Fibroblast of skin of right quadriceps (primary cell): ENCODE results near the gene KIAA1614.

Experiments
- DNase-seq: peaks from one replicate; pipeline ENCODE4 v3.0.0-alpha.2; 2013

Gene KIAA1614

GRCh38 chr1:180927348-180927747 is 14.7 kb downstream of the KIAA1614 start:
- DNase-seq, result no peak

- DNase-seq, result no peak
Observed at GRCh38 chr1:180927841-180928240, 15.1 kb downstream of the KIAA1614 start.

GRCh38 chr1:180928331-180929230 is 15.9 kb downstream of the KIAA1614 start:
- no peak for DNase-seq

- no peak for DNase-seq
Observed at GRCh38 chr1:180929389-180929788, 16.7 kb downstream of the KIAA1614 start.

GRCh38 chr1:180930687-180931086 is 18.0 kb downstream of the KIAA1614 start:
- DNase-seq, result no peak

- DNase-seq, result no peak
Observed at GRCh38 chr1:180931529-180931928, 18.8 kb downstream of the KIAA1614 start.

GRCh38 chr1:180932378-180932777 is 19.7 kb downstream of the KIAA1614 start:
- no peak for DNase-seq

GRCh38 chr1:180933141-180933540 is 20.4 kb downstream of the KIAA1614 start:
- no peak for DNase-seq

GRCh38 chr1:180934563-180934962 is 21.9 kb downstream of the KIAA1614 start:
- no peak for DNase-seq

- DNase-seq, result no peak
Observed at GRCh38 chr1:180935326-180936109, 22.8 kb downstream of the KIAA1614 start.

- no peak for DNase-seq
Observed at GRCh38 chr1:180936110-180937011, 23.7 kb downstream of the KIAA1614 start.

GRCh38 chr1:180937012-180937372 is 24.3 kb downstream of the KIAA1614 start:
- no peak for DNase-seq

GRCh38 chr1:180937624-180938225 is 25.0 kb downstream of the KIAA1614 start:
- no peak for DNase-seq

GRCh38 chr1:180939073-180939710 is 26.5 kb downstream of the KIAA1614 start:
- no peak for DNase-seq

GRCh38 chr1:180939711-180940103 is 27.0 kb downstream of the KIAA1614 start:
- no peak for DNase-seq

- no peak for DNase-seq
Observed at GRCh38 chr1:180940445-180940844, 27.7 kb downstream of the KIAA1614 start.

- no peak for DNase-seq
Observed at GRCh38 chr1:180941518-180942275, 29.0 kb downstream of the KIAA1614 start.

GRCh38 chr1:180945151-180945550 is 32.5 kb downstream of the KIAA1614 start:
- DNase-seq, result no peak

- no peak for DNase-seq
Observed at GRCh38 chr1:180945551-180945950, 32.9 kb downstream of the KIAA1614 start.

- no peak for DNase-seq
Observed at GRCh38 chr1:180946056-180946455, 33.4 kb downstream of the KIAA1614 start.
